Spinal cord (tissue), 10 donors: Measurements from ENCODE around the gene VPS45. TPM values are rescaled to one million over a fixed set of nuclear protein-coding genes. Genes with fewer than 3 reads are reported as not detected.

ENCODE experiments used
- DNase-seq, 6 donors: peaks; one replicate each; pipeline versions ENCODE4 v3.0.0 to v3.0.0-alpha.2; 2013 to 2015; ENCODE audit warnings: low spot score in 6 of 6, low read depth in 4 of 6
- H3K27ac ChIP-seq: one replicate; pipeline ENCODE4 v1.5.1; 2013; ENCODE audit warnings: low read depth, low read length, control low read depth
- H3K27me3 ChIP-seq: one replicate; pipeline ENCODE4 v1.6.1; 2013; ENCODE audit warnings: low read length; ENCODE audit not compliant: control insufficient read depth, insufficient read depth
- H3K36me3 ChIP-seq: one replicate; pipeline ENCODE4 v1.6.1; 2013; ENCODE audit warnings: low read length; ENCODE audit not compliant: control insufficient read depth, insufficient read depth
- H3K4me1 ChIP-seq: one replicate; pipeline ENCODE4 v1.6.1; 2013; ENCODE audit warnings: low read length; ENCODE audit not compliant: control insufficient read depth, insufficient read depth
- H3K4me3 ChIP-seq: one replicate; pipeline ENCODE4 v1.5.1; 2013; ENCODE audit warnings: low read depth, low read length, control low read depth
- H3K9me3 ChIP-seq: one replicate; pipeline ENCODE4 v1.6.1; 2013; ENCODE audit warnings: low read length; ENCODE audit not compliant: control insufficient read depth, insufficient read depth
- WGBS: methylation state at CpG from one replicate; pipeline ENCODE4 v1.1.5; 2013; ENCODE audit warnings: missing lambda C conversion rate; ENCODE audit not compliant: insufficient coverage; 5-methylcytosine and 5-hydroxymethylcytosine counted together
- polyA plus RNA-seq, 2 donors: library from polyadenylated mRNA; unstranded; fragments of 120-200 nt; gene quantifications; one replicate each; pipeline ENCODE4 v1.2.1, GENCODE V29; 2013; ENCODE audit not compliant: insufficient read length in 2 of 2
- total RNA-seq, 2 donors: library from RNA; depleted of rRNA in 1 of 2; stranded (reverse); fragments of 120-200 nt in 1 of 2; fragments of >200 nt in 1 of 2; gene quantifications; one replicate each; pipeline versions ENCODE4 v1.2.3 to v1.2.4, GENCODE V29; 2013 to 2014
- donor health status: healthy.

The VPS45 gene
- total and polyA plus RNA-seq, 4 donors: 67.4 to 102 (median 77.3) TPM

- peak overlapping the region; percentile 39 for H3K4me3 ChIP-seq
- DNase-seq: peak in 2 of 6 donors; percentile 57 to 62
- H3K27me3 ChIP-seq: no peaks in the 10 kb centered on the region
- H3K4me1 ChIP-seq: peaks cover 37% of the 10 kb centered on the region
- H3K36me3 ChIP-seq: peaks cover 36% of the 10 kb centered on the region
- peak overlapping the region; percentile 99 for H3K27ac ChIP-seq
- 59% methylated on average over 6 of the region's 9 CpGs for WGBS
- no peaks in the 10 kb centered on the region for H3K9me3 ChIP-seq
These were observed 94.4 kb downstream of the VPS45 start for GRCh38 chr1:150161747-150162581.

DNA sequence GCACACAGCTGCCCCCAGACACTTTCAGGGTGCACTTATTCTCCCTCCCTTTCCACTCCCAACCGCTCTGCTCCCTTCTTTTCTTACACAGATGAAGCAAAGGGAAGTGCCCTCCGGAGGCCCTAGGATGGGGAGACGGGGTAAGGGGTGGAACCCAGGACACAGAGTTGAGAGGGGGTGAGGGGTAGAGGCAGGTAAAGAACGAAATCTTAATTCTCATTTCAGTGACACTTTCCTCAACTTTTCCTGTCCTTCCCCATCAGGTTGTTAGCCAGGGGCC is 94.9 kb downstream of the VPS45 start:
- no peaks in the 10 kb centered on the region for H3K27me3 ChIP-seq
- peaks cover 34% of the 10 kb centered on the region for H3K4me1 ChIP-seq
- H3K9me3 ChIP-seq: no peaks in the 10 kb centered on the region
- H3K36me3 ChIP-seq: peaks cover 31% of the 10 kb centered on the region
- H3K4me3 ChIP-seq: peak overlapping the region; percentile 39
- peak overlapping the region; percentile 99 for H3K27ac ChIP-seq
- no CpG with 5 or more reads among the region's 4 CpGs for WGBS
- no peak for DNase-seq

GRCh38 chr1:150162862-150163706 is 95.5 kb downstream of the VPS45 start:
- peak overlapping the region; percentile 39 for H3K4me3 ChIP-seq
- H3K9me3 ChIP-seq: no peaks in the 10 kb centered on the region
- H3K27ac ChIP-seq: peak overlapping the region; percentile 99
- peaks cover 34% of the 10 kb centered on the region for H3K4me1 ChIP-seq
- DNase-seq: peak in 4 of 6 donors; percentile 74 to 98 (median 91)
- 8% methylated on average over 10 of the region's 14 CpGs for WGBS
- H3K36me3 ChIP-seq: peaks cover 27% of the 10 kb centered on the region
- H3K27me3 ChIP-seq: no peaks in the 10 kb centered on the region

DNA sequence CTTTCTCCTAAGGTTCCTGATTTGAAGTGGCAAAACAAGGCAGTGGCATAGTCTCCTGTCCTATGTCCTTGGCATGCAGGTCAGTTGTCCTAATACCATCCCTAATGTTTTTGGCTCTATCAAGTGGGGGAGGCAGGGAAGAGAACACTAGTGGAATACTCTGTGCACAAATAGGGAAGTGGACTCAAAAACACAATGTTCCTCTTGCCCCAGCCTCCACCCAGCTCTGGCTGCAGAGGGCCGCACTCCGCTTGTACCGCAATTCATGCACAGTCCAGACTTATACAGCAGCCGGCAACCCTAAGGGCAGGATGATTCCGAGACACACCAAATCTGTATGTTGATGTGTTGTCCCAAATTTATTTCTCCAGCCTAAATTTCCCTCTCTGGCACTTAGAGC is 96.6 kb downstream of the VPS45 start:
- WGBS: 100% methylated on average over 4 of the region's 5 CpGs
- H3K27ac ChIP-seq: peak overlapping the region; percentile 99

GRCh38 chr1:150164779-150165178 is 97.2 kb downstream of the VPS45 start:
- Histone ChIP-seq H3K4me1 (peaks cover 29% of the 10 kb centered on the region), H3K27me3 (no peaks in the 10 kb centered on the region), H3K27ac (peak overlapping the region; percentile 99), H3K4me3 (no peak overlapping the region), H3K9me3 (no peaks in the 10 kb centered on the region), H3K36me3 (peaks cover 11% of the 10 kb centered on the region)
- DNase-seq: no peak
- WGBS: 85% methylated on average over 3 of the region's 5 CpGs

More for the DNA sequence above, 96.6 kb downstream of the VPS45 start:
- DNase-seq: no peak
- peaks cover 30% of the 10 kb centered on the region for H3K4me1 ChIP-seq
- peaks cover 16% of the 10 kb centered on the region for H3K36me3 ChIP-seq
- no peaks in the 10 kb centered on the region for H3K9me3 ChIP-seq
- no peaks in the 10 kb centered on the region for H3K27me3 ChIP-seq
- H3K4me3 ChIP-seq: no peak overlapping the region

DNA sequence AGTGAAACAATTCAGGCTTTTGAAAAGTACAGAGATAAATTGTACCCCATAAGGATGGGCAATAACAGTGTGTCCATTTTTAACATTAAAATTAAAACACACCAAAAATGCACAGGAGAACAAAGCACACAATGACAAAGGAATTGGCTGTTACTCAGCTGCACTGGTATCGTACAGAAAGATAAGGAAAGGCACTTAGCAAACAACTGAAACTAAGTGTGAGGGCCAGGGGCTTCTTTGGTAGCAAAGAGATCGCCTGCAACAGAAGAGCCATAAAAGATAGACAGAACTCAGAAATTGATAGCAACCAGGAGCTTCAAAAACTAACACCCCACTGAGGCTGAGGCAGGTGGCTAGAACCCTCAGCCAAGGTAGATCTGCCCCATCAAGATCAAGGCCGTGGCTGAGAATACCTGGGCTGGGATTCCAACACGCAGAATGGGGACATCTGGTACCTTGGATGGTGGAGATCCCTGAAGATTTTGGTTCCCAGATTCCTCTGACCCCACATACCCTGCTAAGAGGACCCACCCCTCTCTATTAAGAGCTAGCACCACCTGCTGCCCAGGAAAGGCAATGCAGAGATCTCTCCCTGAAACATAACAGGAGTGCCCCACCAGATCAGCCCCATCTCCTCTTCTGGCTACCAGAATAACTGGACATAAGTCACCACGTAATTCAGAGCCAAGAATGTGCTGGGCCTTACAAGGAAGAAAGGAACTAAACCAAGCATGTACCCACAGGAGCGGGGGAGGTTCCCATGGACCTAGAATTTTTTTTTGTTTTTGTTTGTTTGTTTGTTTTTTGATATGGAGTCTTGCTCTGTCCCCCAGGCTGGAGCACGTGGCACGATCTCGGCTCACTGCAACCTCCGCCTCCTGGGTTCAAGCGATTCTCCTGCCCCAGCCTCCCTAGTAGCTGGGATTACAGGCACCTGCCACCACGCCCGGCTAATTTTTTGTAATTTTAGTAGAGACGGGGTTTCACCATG is 98.3 kb downstream of the VPS45 start:
- Histone ChIP-seq H3K36me3 (peaks cover 2% of the 10 kb centered on the region), H3K27ac (no peak overlapping the region), H3K27me3 (no peaks in the 10 kb centered on the region), H3K4me1 (peaks cover 29% of the 10 kb centered on the region), H3K9me3 (no peaks in the 10 kb centered on the region), H3K4me3 (no peak overlapping the region)
- peak in 2 of 6 donors; percentile 53 to 63 for DNase-seq
- 77% methylated on average over 7 of the region's 14 CpGs for WGBS

DNA sequence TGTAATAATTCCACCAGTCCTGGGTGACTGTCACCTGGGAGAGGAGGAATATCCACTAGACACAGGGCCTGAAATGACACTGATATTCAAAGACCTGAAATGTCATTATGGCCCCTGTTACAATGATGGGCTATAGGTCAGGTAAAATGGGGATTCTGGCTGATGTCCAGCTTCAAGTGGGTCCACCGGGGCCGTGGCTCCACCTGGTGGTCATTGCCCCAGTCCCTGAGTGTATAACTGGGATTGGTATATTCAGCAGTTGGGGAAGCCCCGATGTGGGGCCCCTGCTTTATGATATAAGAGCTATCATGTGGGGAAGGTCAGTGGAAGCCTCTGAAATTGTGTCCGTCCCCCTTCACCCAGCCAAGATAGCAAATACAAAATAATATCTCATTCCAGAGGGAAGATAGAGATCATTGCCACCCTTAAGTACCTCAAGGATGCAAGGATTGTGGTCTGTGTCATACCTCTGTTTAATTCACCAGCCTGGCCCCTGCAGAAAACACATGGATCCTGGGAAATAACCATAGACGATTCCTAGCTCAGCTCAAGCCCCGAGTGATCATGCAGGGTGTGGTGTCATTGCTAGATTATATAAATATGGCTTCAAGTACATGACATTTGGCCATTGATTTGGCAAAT is 101.5 kb downstream of the VPS45 start:
- H3K4me1 ChIP-seq: peaks cover 14% of the 10 kb centered on the region
- no peak overlapping the region for H3K4me3 ChIP-seq
- no peaks in the 10 kb centered on the region for H3K9me3 ChIP-seq
- H3K27ac ChIP-seq: no peak overlapping the region
- no peaks in the 10 kb centered on the region for H3K27me3 ChIP-seq
- WGBS: 55% methylated on average over 2 of the region's 6 CpGs
- peak in 2 of 6 donors; percentile 49 to 62 for DNase-seq
- no peaks in the 10 kb centered on the region for H3K36me3 ChIP-seq

DNA sequence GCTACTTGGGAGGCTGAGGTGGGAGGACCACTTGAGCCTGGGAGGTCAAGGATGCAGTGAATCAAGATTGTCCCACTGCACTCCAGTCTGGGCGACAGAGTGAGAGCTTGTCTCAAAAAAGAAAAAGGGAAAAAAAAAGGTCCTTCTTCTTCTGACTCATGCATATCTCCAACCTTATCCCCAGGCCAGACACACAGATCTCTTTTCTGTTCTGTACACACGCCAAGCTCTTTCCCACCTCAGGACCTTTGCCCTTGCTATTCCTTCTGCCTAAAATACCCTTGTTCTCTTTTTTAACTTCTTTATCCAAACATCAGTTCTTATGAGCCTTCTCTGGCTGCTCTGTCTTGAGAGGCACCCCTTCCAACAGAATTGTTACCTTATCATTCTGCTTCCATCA is 104.2 kb downstream of the VPS45 start:
- H3K9me3 ChIP-seq: no peaks in the 10 kb centered on the region
- no peaks in the 10 kb centered on the region for H3K36me3 ChIP-seq
- 87% methylated on average over 1 of the region's 2 CpGs for WGBS
- H3K4me1 ChIP-seq: peaks cover 11% of the 10 kb centered on the region
- no peak overlapping the region for H3K27ac ChIP-seq
- no peak for DNase-seq
- no peak overlapping the region for H3K4me3 ChIP-seq
- no peaks in the 10 kb centered on the region for H3K27me3 ChIP-seq
